SK-N-SH (cell line): ENCODE measurements around the gene CCNC. TPM values are rescaled to one million over a fixed set of nuclear protein-coding genes. Genes with fewer than 3 reads are reported as not detected.
A peak's percentile ranks its signal among the peaks of the same experiment; 100 is the strongest.

Source experiments
- CTCF ChIA-PET: fragments of 300-600, 350-600 bp; formaldehyde crosslinking; extraction: SDS; loops from one replicate; lab custom pipeline; 2021; lab: Yijun Ruan, JAX
- POLR2A ChIA-PET: fragments of 350-600 bp; sonication (Branson Sonifier 250); formaldehyde crosslinking; extraction: SDS; loops from one replicate; lab custom pipeline; 2020; ENCODE audit warnings: antibody characterized with exemption, inconsistent platforms; lab: Yijun Ruan, JAX
- DNase-seq: peaks from one replicate; pipeline ENCODE4 v3.0.0; 2012
- H2AFZ ChIP-seq: fragments of 200-600 bp; sonication (generic); 2 replicates; pipeline ENCODE4 v1.8.1; 2016; ENCODE audit warnings: antibody characterized with exemption, mild to moderate bottlenecking, low read depth
- H3F3A ChIP-seq: fragments of 200-600 bp; sonication (generic); replicated peaks from 2 replicates; pipeline ENCODE3; 2016; ENCODE audit warnings: antibody characterized with exemption, mild to moderate bottlenecking; ENCODE audit not compliant: insufficient read depth
- H3K27ac ChIP-seq, 2 experiments: fragments of 200-500 bp in 1 of 2; fragments of 200-600 bp in 1 of 2; sonication (Bioruptor generic) in 1 of 2; sonication (generic), shearing (Covaris generic) in 1 of 2; 2 replicates each; pipeline versions ENCODE4 v1.5.1 to v1.6.1; 2014 to 2016; ENCODE audit warnings: low read depth in 2 of 2, inconsistent platforms in 1 of 2, low read length in 1 of 2, mild to moderate bottlenecking in 1 of 2, mixed read lengths in 1 of 2
- H3K27me3 ChIP-seq: fragments of 200-600 bp; sonication (generic), shearing (Covaris generic); 2 replicates; pipeline ENCODE4 v1.6.1; 2016; ENCODE audit warnings: mixed run types; ENCODE audit not compliant: insufficient read depth
- H3K36me3 ChIP-seq, 2 experiments: fragments of 200-500 bp in 1 of 2; fragments of 200-600 bp in 1 of 2; sonication (Bioruptor generic) in 1 of 2; sonication (generic) in 1 of 2; replicated peaks in 1 of 2; 2 replicates each; pipeline versions ENCODE3 to v1.5.1; 2014 to 2016; ENCODE audit warnings: low read length in 1 of 2, mild to moderate bottlenecking in 1 of 2; ENCODE audit not compliant: insufficient read depth in 2 of 2, control insufficient read depth in 1 of 2
- H3K4me1 ChIP-seq, 2 experiments: fragments of 200-500 bp in 1 of 2; fragments of 200-600 bp in 1 of 2; sonication (Bioruptor generic) in 1 of 2; sonication (generic), shearing (Covaris generic) in 1 of 2; 2 replicates each; pipeline versions ENCODE4 v1.5.1 to v1.6.1; 2014 to 2016; ENCODE audit warnings: low read depth in 1 of 2, low read length in 1 of 2, mixed run types in 1 of 2; ENCODE audit not compliant: insufficient read depth in 2 of 2, control insufficient read depth in 1 of 2
- H3K4me2 ChIP-seq: fragments of 200-600 bp; sonication (generic), shearing (Covaris generic); 2 replicates; pipeline ENCODE4 v1.6.1; 2017; ENCODE audit warnings: mixed run types
- H3K4me3 ChIP-seq, 2 experiments: fragments of 200-500 bp in 1 of 2; fragments of 200-600 bp in 1 of 2; sonication (Bioruptor generic) in 1 of 2; sonication (generic), shearing (Covaris generic) in 1 of 2; 2 replicates each; pipeline versions ENCODE4 v1.5.1 to v1.8.1; 2014 to 2016; ENCODE audit warnings: low read depth in 2 of 2, inconsistent platforms in 1 of 2, low read length in 1 of 2, mild to moderate bottlenecking in 1 of 2, mixed read lengths in 1 of 2, moderate library complexity in 1 of 2
- H3K79me2 ChIP-seq: fragments of 200-600 bp; sonication (generic); 2 replicates; pipeline ENCODE4 v1.8.1; 2017; ENCODE audit warnings: mild to moderate bottlenecking; ENCODE audit not compliant: insufficient read depth
- H3K9ac ChIP-seq: fragments of 200-600 bp; sonication (generic); 2 replicates; pipeline ENCODE4 v1.6.1; 2017; ENCODE audit warnings: mixed run types
- H3K9me2 ChIP-seq: fragments of 200-600 bp; sonication (generic); 2 replicates; pipeline ENCODE4 v1.6.1; 2017; ENCODE audit warnings: mixed run types
- H3K9me3 ChIP-seq: fragments of 200-600 bp; sonication (generic); 2 replicates; pipeline ENCODE4 v1.6.1; 2017; ENCODE audit warnings: mixed run types, mild to moderate bottlenecking, moderate library complexity
- H4K20me1 ChIP-seq: fragments of 200-600 bp; sonication (generic); 2 replicates; pipeline ENCODE4 v1.6.1; 2017; ENCODE audit warnings: mild to moderate bottlenecking, mixed run types; ENCODE audit not compliant: insufficient read depth
- FOXJ3 ChIP-seq: sonication (generic); formaldehyde crosslinking; IDR thresholded peaks from 2 replicates; pipeline ENCODE4 v1.5.1; 2020; ENCODE audit warnings: mild to moderate bottlenecking, missing genetic modification reagents
- NFIC ChIP-seq: IDR thresholded peaks from 2 replicates; pipeline ENCODE4 v1.4.0; 2012; ENCODE audit warnings: borderline replicate concordance
- NRF1 ChIP-seq: IDR thresholded peaks from 2 replicates; pipeline ENCODE4 v1.6.1; 2012; ENCODE audit warnings: low read depth, mild to moderate bottlenecking, low read length
- WGBS: methylation state at CpG from one replicate; pipeline ENCODE4 v1.1.6; 2017; ENCODE audit warnings: low lambda C conversion rate; 5-methylcytosine and 5-hydroxymethylcytosine counted together
- polyA plus RNA-seq, 3 experiments: library from polyadenylated mRNA; depleted of rRNA; stranded (reverse); fragments of >200 nt; gene quantifications; 2 replicates each; pipeline ENCODE4 v1.2.3, GENCODE V29; 2012
- TF ChIP-seq, protein P1 (sequence below): fragments of 200-600 bp; sonication (generic); IDR thresholded peaks from 2 replicates; pipeline ENCODE4 v1.6.1; 2017; ENCODE audit warnings: antibody characterized with exemption, mild to moderate bottlenecking, moderate library complexity
- TF ChIP-seq, protein P2 (sequence below): IDR thresholded peaks from 2 replicates; pipeline ENCODE4 v1.4.0; 2012; ENCODE audit warnings: low read depth

CCNC gene
- polyA plus RNA-seq, 1 of the 3 experiments (the other 2 are of a cell fraction) = 16.0 TPM

DNA sequence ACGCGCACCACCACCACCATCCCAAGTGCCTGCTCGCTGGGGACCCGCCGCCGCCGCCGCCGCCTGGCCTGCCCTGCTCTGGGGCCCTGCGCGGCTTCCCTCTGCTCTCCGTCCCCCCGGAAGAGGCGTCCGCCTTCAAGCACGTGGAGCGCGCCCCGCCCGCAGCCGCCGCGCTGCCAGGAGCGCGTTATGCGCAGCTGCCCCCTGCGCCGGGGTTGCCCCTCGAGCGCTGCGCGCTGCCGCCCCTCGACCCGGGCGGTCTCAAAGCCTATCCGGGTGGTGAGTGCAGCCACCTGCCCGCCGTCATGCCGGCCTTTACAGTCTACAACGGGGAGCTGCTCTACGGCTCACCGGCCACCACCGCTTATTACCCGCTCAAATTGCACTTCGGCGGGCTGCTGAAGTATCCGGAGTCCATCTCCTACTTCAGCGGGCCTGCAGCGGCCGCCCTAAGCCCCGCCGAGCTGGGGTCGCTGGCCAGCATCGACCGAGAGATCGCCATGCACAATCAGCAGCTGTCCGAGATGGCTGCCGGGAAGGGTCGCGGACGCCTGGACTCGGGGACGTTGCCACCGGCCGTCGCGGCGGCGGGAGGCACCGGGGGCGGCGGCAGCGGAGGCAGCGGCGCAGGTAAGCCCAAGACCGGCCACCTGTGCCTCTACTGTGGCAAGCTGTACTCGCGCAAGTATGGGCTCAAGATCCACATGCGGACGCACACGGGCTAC, 45.4 kb upstream of the CCNC start:
- H3K27me3 ChIP-seq = peaks cover 87% of the 10 kb centered on the region
- CTCF ChIA-PET = interaction anchor here (0.7 to 4.5 kb wide), 10 partner anchors 13 to 275 kb away, joined by 3 to 27 read pairs (median 4); no protein-coding TSS in a partner anchor

DNA sequence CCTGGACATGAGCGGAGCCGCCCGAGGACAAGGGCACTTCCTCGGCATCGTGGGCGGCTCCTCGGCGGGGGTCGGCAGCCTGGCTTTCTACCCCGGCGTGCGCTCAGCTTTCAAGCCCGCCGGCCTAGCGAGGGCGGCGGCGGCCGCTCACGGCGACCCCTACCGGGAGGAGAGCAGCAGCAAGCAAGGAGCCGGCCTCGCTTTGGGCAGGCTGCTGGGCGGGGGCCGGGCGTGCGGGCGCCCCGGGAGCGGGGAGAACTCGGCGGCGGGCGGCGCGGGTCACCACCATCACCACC, 44.9 kb upstream of the CCNC start:
- H3K4me3 ChIP-seq = peak overlapping the region; percentile 33 to 47; a peak in 3 of 4 replicates
- CTCF ChIA-PET = interaction anchor here (0.5 to 4.5 kb wide), 10 partner anchors 8 to 545 kb away, joined by 3 to 27 read pairs (median 4); no protein-coding TSS in a partner anchor
- H2AFZ ChIP-seq = no peak overlapping the region
- H3K4me2 ChIP-seq = peak overlapping the region; percentile 61; the same call in 1 of the 2 replicates
- H3K27ac ChIP-seq = no peak overlapping the region
- WGBS = 4% methylated on average over 15 of the region's 37 CpGs
- peaks cover 0 to 10% of the 10 kb centered on the region in 2 experiments; a peak in 1 of 4 replicates for H3K4me1 ChIP-seq
- H3F3A ChIP-seq = no peaks in the 10 kb centered on the region
- POLR2A ChIA-PET = no interaction called here
- DNase-seq = peak; percentile 88
- no peaks in the 10 kb centered on the region for H3K9me2 ChIP-seq
- TF ChIP-seq, protein P1, sequence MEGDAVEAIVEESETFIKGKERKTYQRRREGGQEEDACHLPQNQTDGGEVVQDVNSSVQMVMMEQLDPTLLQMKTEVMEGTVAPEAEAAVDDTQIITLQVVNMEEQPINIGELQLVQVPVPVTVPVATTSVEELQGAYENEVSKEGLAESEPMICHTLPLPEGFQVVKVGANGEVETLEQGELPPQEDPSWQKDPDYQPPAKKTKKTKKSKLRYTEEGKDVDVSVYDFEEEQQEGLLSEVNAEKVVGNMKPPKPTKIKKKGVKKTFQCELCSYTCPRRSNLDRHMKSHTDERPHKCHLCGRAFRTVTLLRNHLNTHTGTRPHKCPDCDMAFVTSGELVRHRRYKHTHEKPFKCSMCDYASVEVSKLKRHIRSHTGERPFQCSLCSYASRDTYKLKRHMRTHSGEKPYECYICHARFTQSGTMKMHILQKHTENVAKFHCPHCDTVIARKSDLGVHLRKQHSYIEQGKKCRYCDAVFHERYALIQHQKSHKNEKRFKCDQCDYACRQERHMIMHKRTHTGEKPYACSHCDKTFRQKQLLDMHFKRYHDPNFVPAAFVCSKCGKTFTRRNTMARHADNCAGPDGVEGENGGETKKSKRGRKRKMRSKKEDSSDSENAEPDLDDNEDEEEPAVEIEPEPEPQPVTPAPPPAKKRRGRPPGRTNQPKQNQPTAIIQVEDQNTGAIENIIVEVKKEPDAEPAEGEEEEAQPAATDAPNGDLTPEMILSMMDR = peak; percentile 46
- TF ChIP-seq FOXJ3 (CRISPR knock-in tag) = no peak
- no peak for TF ChIP-seq NRF1
- no peak overlapping the region for H3K9ac ChIP-seq
- H3K79me2 ChIP-seq = no peaks in the 10 kb centered on the region
- H3K9me3 ChIP-seq = no peaks in the 10 kb centered on the region
- H3K36me3 ChIP-seq = no peaks in the 10 kb centered on the region
- H3K27me3 ChIP-seq = peaks cover 87% of the 10 kb centered on the region
- no peaks in the 10 kb centered on the region for H4K20me1 ChIP-seq

More for the DNA sequence above, 45.4 kb upstream of the CCNC start:
- Histone ChIP-seq H3K9me2 (no peaks in the 10 kb centered on the region), H3K79me2 (no peaks in the 10 kb centered on the region), H3K4me3 (peak overlapping the region; percentile 33 to 47; a peak in 3 of 4 replicates), H3K4me2 (peak overlapping the region; percentile 61; the same call in 1 of the 2 replicates), H2AFZ (peak overlapping the region; percentile 71; the same call in 1 of the 2 replicates), H3F3A (no peaks in the 10 kb centered on the region), H3K36me3 (no peaks in the 10 kb centered on the region), H3K9me3 (no peaks in the 10 kb centered on the region), H3K4me1 (peaks cover 0 to 10% of the 10 kb centered on the region in 2 experiments; a peak in 1 of 4 replicates), H3K9ac (no peak overlapping the region), H3K27ac (no peak overlapping the region), H4K20me1 (no peaks in the 10 kb centered on the region)
- POLR2A ChIA-PET = no interaction called here
- DNase-seq = peak; percentile 60
- TF ChIP-seq, protein P2, sequence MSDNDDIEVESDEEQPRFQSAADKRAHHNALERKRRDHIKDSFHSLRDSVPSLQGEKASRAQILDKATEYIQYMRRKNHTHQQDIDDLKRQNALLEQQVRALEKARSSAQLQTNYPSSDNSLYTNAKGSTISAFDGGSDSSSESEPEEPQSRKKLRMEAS = peak; percentile 55; the same call in 1 of the 2 replicates
- TF ChIP-seq NFIC = no peak
- TF ChIP-seq FOXJ3 (CRISPR knock-in tag) = no peak
- TF ChIP-seq, protein P1 = peak; percentile 6; the same call in 1 of the 2 replicates
- no CpG with 5 or more reads among the region's 82 CpGs for WGBS
